ENCODE data around the gene PBX1.

Gene PBX1

GRCh38 chr1:164712131-164713036, 153.4 kb downstream of the PBX1 start:
- no peak for DNase-seq (ENCODE audit: low read depth in 1 of 2, low spot score in 1 of 2)
- no peak for TF ChIP-seq JUND (IDR thresholded peaks at IDR 0.05; ENCODE audit: low read depth)

GRCh38 chr1:164713456-164714207, 154.6 kb downstream of the PBX1 start:
- in situ Hi-C loops (cut with HindIII; ENCODE audit: low pct_unique_long_range_greater_than_20kb, low sequenced_read_pairs), result no loop called here
- DNase-seq (ENCODE audit: low read depth in 1 of 2, low spot score in 1 of 2), result no peak
- no peak for TF ChIP-seq JUND (IDR thresholded peaks at IDR 0.05; ENCODE audit: low read depth)

More at GRCh38 chr1:164712131-164713036, 153.4 kb downstream of the PBX1 start:
- in situ Hi-C loops (cut with HindIII; ENCODE audit: low pct_unique_long_range_greater_than_20kb, low sequenced_read_pairs), result no loop called here

GRCh38 chr1:164716992-164717703, 158.2 kb downstream of the PBX1 start:
- DNase-seq (ENCODE audit: low read depth in 1 of 2, low spot score in 1 of 2), result no peak
- in situ Hi-C loops (cut with HindIII; ENCODE audit: low pct_unique_long_range_greater_than_20kb, low sequenced_read_pairs), result no loop called here
- no peak for TF ChIP-seq JUND (IDR thresholded peaks at IDR 0.05; ENCODE audit: low read depth)

GRCh38 chr1:164718821-164719220, 159.8 kb downstream of the PBX1 start:
- in situ Hi-C loops (cut with HindIII; ENCODE audit: low pct_unique_long_range_greater_than_20kb, low sequenced_read_pairs), result no loop called here
- no peak for DNase-seq (ENCODE audit: low read depth in 1 of 2, low spot score in 1 of 2)
- TF ChIP-seq JUND (IDR thresholded peaks at IDR 0.05; ENCODE audit: low read depth), result no peak

GRCh38 chr1:164719676-164720439, 160.9 kb downstream of the PBX1 start:
- TF ChIP-seq JUND (IDR thresholded peaks at IDR 0.05; ENCODE audit: low read depth), result no peak
- in situ Hi-C loops (cut with HindIII; ENCODE audit: low pct_unique_long_range_greater_than_20kb, low sequenced_read_pairs), result no loop called here
- DNase-seq (ENCODE audit: low read depth in 1 of 2, low spot score in 1 of 2), result peak in 1 of 2 experiments; percentile 80

- peak in 1 of 2 experiments; percentile 53 for DNase-seq (ENCODE audit: low read depth in 1 of 2, low spot score in 1 of 2)
- no peak for TF ChIP-seq JUND (IDR thresholded peaks at IDR 0.05; ENCODE audit: low read depth)
- in situ Hi-C loops (cut with HindIII; ENCODE audit: low pct_unique_long_range_greater_than_20kb, low sequenced_read_pairs), result no loop called here
Observed at GRCh38 chr1:164720440-164721227, 161.7 kb downstream of the PBX1 start.

- TF ChIP-seq JUND (IDR thresholded peaks at IDR 0.05; ENCODE audit: low read depth), result no peak
- in situ Hi-C loops (cut with HindIII; ENCODE audit: low pct_unique_long_range_greater_than_20kb, low sequenced_read_pairs), result no loop called here
- no peak for DNase-seq (ENCODE audit: low read depth in 1 of 2, low spot score in 1 of 2)
Observed at GRCh38 chr1:164721228-164721496, 162.2 kb downstream of the PBX1 start.

- in situ Hi-C loops (cut with HindIII; ENCODE audit: low pct_unique_long_range_greater_than_20kb, low sequenced_read_pairs), result no loop called here
- TF ChIP-seq JUND (IDR thresholded peaks at IDR 0.05; ENCODE audit: low read depth), result no peak
- DNase-seq (ENCODE audit: low read depth in 1 of 2, low spot score in 1 of 2), result no peak
Observed at GRCh38 chr1:164723296-164723798, 164.4 kb downstream of the PBX1 start.

- in situ Hi-C loops (cut with HindIII; ENCODE audit: low pct_unique_long_range_greater_than_20kb, low sequenced_read_pairs), result no loop called here
Observed at GRCh38 chr1:164725401-164725800, 166.4 kb downstream of the PBX1 start.

GRCh38 chr1:164726235-164726634, 167.3 kb downstream of the PBX1 start:
- DNase-seq (ENCODE audit: low read depth in 1 of 2, low spot score in 1 of 2), result peak in 1 of 2 experiments; percentile 33
- TF ChIP-seq JUND (IDR thresholded peaks at IDR 0.05; ENCODE audit: low read depth), result no peak
- in situ Hi-C loops (cut with HindIII; ENCODE audit: low pct_unique_long_range_greater_than_20kb, low sequenced_read_pairs), result no loop called here

More at GRCh38 chr1:164725401-164725800, 166.4 kb downstream of the PBX1 start:
- no peak for DNase-seq (ENCODE audit: low read depth in 1 of 2, low spot score in 1 of 2)
- no peak for TF ChIP-seq JUND (IDR thresholded peaks at IDR 0.05; ENCODE audit: low read depth)

- DNase-seq (ENCODE audit: low read depth in 1 of 2, low spot score in 1 of 2), result no peak
- in situ Hi-C loops (cut with HindIII; ENCODE audit: low pct_unique_long_range_greater_than_20kb, low sequenced_read_pairs), result no loop called here
Observed at GRCh38 chr1:164728719-164729118, 169.7 kb downstream of the PBX1 start.

More at GRCh38 chr1:164728719-164729118, 169.7 kb downstream of the PBX1 start:
- TF ChIP-seq JUND (IDR thresholded peaks at IDR 0.05; ENCODE audit: low read depth), result no peak
